OCI-LY1 (cell line): ENCODE results near the gene HOXD9.
A peak's percentile ranks its signal among the peaks of the same experiment; 100 is the strongest.

Experiments used
- H2AFZ ChIP-seq: fragments of 200-600 bp; sonication (generic), shearing (Covaris generic); 2 replicates; pipeline ENCODE4 v1.6.0; 2014; ENCODE audit warnings: antibody characterized with exemption, mild to moderate bottlenecking, low read length
- H3F3A ChIP-seq: fragments of 200-600 bp; sonication (generic), shearing (Covaris generic); 2 replicates; pipeline ENCODE4 v1.6.0; 2014; ENCODE audit warnings: mild to moderate bottlenecking, antibody characterized with exemption, low read length, moderate library complexity; ENCODE audit not compliant: insufficient read depth
- H3K27ac ChIP-seq: fragments of 200-600 bp; sonication (generic); 2 replicates; pipeline ENCODE4 v1.5.1; 2014; ENCODE audit warnings: low read length, mixed run types, mild to moderate bottlenecking, low read depth; ENCODE audit not compliant: poor library complexity, severe bottlenecking
- H3K27me3 ChIP-seq: fragments of 200-600 bp; sonication (generic); 2 replicates; pipeline ENCODE4 v1.6.0; 2014; ENCODE audit warnings: antibody characterized with exemption, mild to moderate bottlenecking, low read length, moderate library complexity; ENCODE audit not compliant: insufficient read depth
- H3K36me3 ChIP-seq: fragments of 200-600 bp; sonication (generic); 2 replicates; pipeline ENCODE4 v1.6.1; 2014; ENCODE audit warnings: mild to moderate bottlenecking, antibody characterized with exemption, low read length, moderate library complexity, mixed read lengths; ENCODE audit not compliant: insufficient read depth
- H3K4me1 ChIP-seq: fragments of 200-600 bp; sonication (generic); 2 replicates; pipeline ENCODE4 v1.5.1; 2014; ENCODE audit warnings: mild to moderate bottlenecking, low read length, moderate library complexity; ENCODE audit not compliant: insufficient read depth, severe bottlenecking
- H3K4me2 ChIP-seq: fragments of 200-600 bp; sonication (generic), shearing (Covaris generic); 2 replicates; pipeline ENCODE4 v1.6.1; 2014; ENCODE audit warnings: low read length
- H3K4me3 ChIP-seq: fragments of 200-600 bp; sonication (generic); 2 replicates; pipeline ENCODE4 v1.5.1; 2014; ENCODE audit warnings: low read length, low read depth, mild to moderate bottlenecking, mixed read lengths; ENCODE audit not compliant: poor library complexity, severe bottlenecking
- H3K79me2 ChIP-seq: fragments of 200-600 bp; shearing (Covaris generic); 2 replicates; pipeline ENCODE4 v1.6.1; 2016; ENCODE audit warnings: mixed run types, low read length, mixed read lengths; ENCODE audit not compliant: insufficient read depth
- H3K9ac ChIP-seq: fragments of 200-600 bp; sonication (generic), shearing (Covaris generic); 2 replicates; pipeline ENCODE4 v1.6.1; 2014; ENCODE audit warnings: mild to moderate bottlenecking, low read length, mixed read lengths
- H3K9me2 ChIP-seq: fragments of 200-600 bp; sonication (generic), shearing (Covaris generic); 2 replicates; pipeline ENCODE4 v1.6.1; 2014; ENCODE audit warnings: low read depth, mild to moderate bottlenecking, low read length, mixed read lengths
- H3K9me3 ChIP-seq: fragments of 200-600 bp; shearing (Covaris generic); 2 replicates; pipeline ENCODE4 v1.6.1; 2014; ENCODE audit warnings: low read length, mixed read lengths
- H4K20me1 ChIP-seq: fragments of 200-600 bp; sonication (generic), shearing (Covaris generic); 2 replicates; pipeline ENCODE4 v1.6.0; 2016; ENCODE audit warnings: mild to moderate bottlenecking, low read length; ENCODE audit not compliant: insufficient read depth
- CTCF ChIP-seq: fragments of 200-600 bp; sonication (generic), shearing (Covaris generic); IDR thresholded peaks from 2 replicates; pipeline ENCODE4 v1.5.1; 2017; ENCODE audit warnings: mild to moderate bottlenecking, antibody characterized with exemption, low read length, moderate library complexity, mixed read lengths
- EZH2 ChIP-seq: fragments of 200-600 bp; sonication (generic), shearing (Covaris generic); IDR thresholded peaks from 2 replicates; pipeline ENCODE4 v1.8.0; 2017; ENCODE audit warnings: borderline replicate concordance, mixed run types, mild to moderate bottlenecking, antibody characterized with exemption, low read length, moderate library complexity, mixed read lengths

Gene HOXD9

GRCh38 chr2:176096986-176097819 lies 25.3 kb upstream of the HOXD9 start:
- peak overlapping the region; percentile 56; the same call in 1 of the 2 replicates for H3K9ac ChIP-seq
- peak overlapping the region; percentile 31; the same call in 1 of the 2 replicates for H2AFZ ChIP-seq
- TF ChIP-seq EZH2 (no peak), CTCF (peak; percentile 77)
- no peaks in the 10 kb centered on the region for H4K20me1 ChIP-seq
- no peaks in the 10 kb centered on the region for H3F3A ChIP-seq
- no peak overlapping the region for H3K27ac ChIP-seq
- H3K4me3 ChIP-seq = peak overlapping the region; percentile 56
- no peaks in the 10 kb centered on the region for H3K9me3 ChIP-seq
- peaks cover 12% of the 10 kb centered on the region for H3K4me1 ChIP-seq
- H3K4me2 ChIP-seq = peak overlapping the region; percentile 70
- no peaks in the 10 kb centered on the region for H3K9me2 ChIP-seq
- H3K36me3 ChIP-seq = no peaks in the 10 kb centered on the region
- H3K79me2 ChIP-seq = no peaks in the 10 kb centered on the region
- H3K27me3 ChIP-seq = no peaks in the 10 kb centered on the region

GRCh38 chr2:176097820-176098365 lies 24.6 kb upstream of the HOXD9 start:
- H3K36me3 ChIP-seq = no peaks in the 10 kb centered on the region
- no peak overlapping the region for H2AFZ ChIP-seq
- TF ChIP-seq EZH2 (no peak), CTCF (no peak)
- H3K27ac ChIP-seq = no peak overlapping the region
- H4K20me1 ChIP-seq = no peaks in the 10 kb centered on the region
- H3K9me2 ChIP-seq = no peaks in the 10 kb centered on the region
- H3F3A ChIP-seq = no peaks in the 10 kb centered on the region
- H3K4me2 ChIP-seq = peak overlapping the region; percentile 70
- no peak overlapping the region for H3K4me3 ChIP-seq
- H3K27me3 ChIP-seq = no peaks in the 10 kb centered on the region
- peaks cover 12% of the 10 kb centered on the region for H3K4me1 ChIP-seq
- H3K9me3 ChIP-seq = no peaks in the 10 kb centered on the region
- H3K79me2 ChIP-seq = no peaks in the 10 kb centered on the region
- no peak overlapping the region for H3K9ac ChIP-seq

- TF ChIP-seq EZH2 (no peak), CTCF (no peak)
- H3K27me3 ChIP-seq = no peaks in the 10 kb centered on the region
- no peak overlapping the region for H3K9ac ChIP-seq
- no peaks in the 10 kb centered on the region for H4K20me1 ChIP-seq
- H3K79me2 ChIP-seq = no peaks in the 10 kb centered on the region
- no peaks in the 10 kb centered on the region for H3F3A ChIP-seq
- no peaks in the 10 kb centered on the region for H3K9me2 ChIP-seq
- no peaks in the 10 kb centered on the region for H3K9me3 ChIP-seq
- no peak overlapping the region for H2AFZ ChIP-seq
- no peak overlapping the region for H3K27ac ChIP-seq
- H3K4me3 ChIP-seq = no peak overlapping the region
- no peaks in the 10 kb centered on the region for H3K36me3 ChIP-seq
- H3K4me1 ChIP-seq = peaks cover 12% of the 10 kb centered on the region
- H3K4me2 ChIP-seq = no peak overlapping the region
These were observed 24.0 kb upstream of the HOXD9 start for GRCh38 chr2:176098366-176099158.
